H1 (cell line): Measurements from ENCODE around the gene TUBGCP2. TPM values are rescaled to one million over a fixed set of nuclear protein-coding genes. Genes with fewer than 3 reads are reported as not detected.

ENCODE experiments used
- BACH1 ChIP-seq: IDR thresholded peaks from 2 replicates; pipeline ENCODE4 v1.6.1; 2012; ENCODE audit warnings: low read length, improper control_type of control experiment
- CHD1 ChIP-seq: IDR thresholded peaks from 2 replicates; pipeline ENCODE4 v1.6.1; 2012; ENCODE audit warnings: low read depth, low read length, improper control_type of control experiment
- EGR1 ChIP-seq: IDR thresholded peaks from 2 replicates; pipeline ENCODE4 v1.6.1; 2011; ENCODE audit warnings: low read depth, low read length, borderline replicate concordance
- PHF8 ChIP-seq: fragments of 200-600 bp; sonication (generic); conservative IDR thresholded peaks from 2 replicates; pipeline ENCODE4 v1.7.1; 2012; ENCODE audit warnings: low read depth, mild to moderate bottlenecking, inconsistent platforms, low read length, moderate library complexity
- POLR2AphosphoS5 ChIP-seq: IDR thresholded peaks from 2 replicates; pipeline ENCODE4 v1.6.1; 2011; ENCODE audit warnings: low read depth, low read length
- RBBP5 ChIP-seq: IDR thresholded peaks from 2 replicates; pipeline ENCODE4 v1.7.1; 2012; ENCODE audit warnings: low read depth, mild to moderate bottlenecking, inconsistent platforms, low read length, moderate library complexity, borderline replicate concordance
- SAP30 ChIP-seq: fragments of 300-600 bp; sonication (generic); IDR thresholded peaks from 2 replicates; pipeline ENCODE4 v1.7.1; 2012; ENCODE audit warnings: low read length, moderate library complexity, mild to moderate bottlenecking, inconsistent platforms; ENCODE audit not compliant: insufficient read depth, insufficient replicate concordance
- SIX5 ChIP-seq: IDR thresholded peaks from 2 replicates; pipeline ENCODE4 v1.6.1; 2011; ENCODE audit warnings: mild to moderate bottlenecking, low read depth, low read length
- SP2 ChIP-seq: IDR thresholded peaks from 2 replicates; pipeline ENCODE4 v1.6.1; 2012; ENCODE audit warnings: mild to moderate bottlenecking, low read length, inconsistent platforms
- SP4 ChIP-seq: IDR thresholded peaks from 2 replicates; pipeline ENCODE4 v1.6.1; 2012; ENCODE audit warnings: low read length, inconsistent platforms
- TAF1 ChIP-seq: IDR thresholded peaks from 2 replicates; pipeline ENCODE4 v1.6.1; 2011; ENCODE audit warnings: mild to moderate bottlenecking, low read depth, low read length
- YY1 ChIP-seq: IDR thresholded peaks from 2 replicates; pipeline ENCODE4 v1.6.1; 2011; ENCODE audit warnings: low read depth, mild to moderate bottlenecking, low read length
- polyA plus RNA-seq, 7 experiments: library from polyadenylated mRNA; depleted of rRNA in 3 of 7; stranded (reverse) in 5 of 7; unstranded in 2 of 7; fragments of >200 nt in 5 of 7; fragments of 200-250 nt in 2 of 7; gene quantifications; 1 replicate in 5 of 7; 2 replicates in 1 of 7; 4 replicates in 1 of 7; pipeline versions ENCODE4 v1.2.1 to v1.2.3, GENCODE V29; 2011 to 2013; ENCODE audit warnings: missing spikeins in 2 of 7, mixed read lengths in 2 of 7
- total RNA-seq: library from RNA; stranded (reverse); fragmentation: NEBNext Ultra II Directional; extraction: Animal tissue kit (Norgen Biotek cat#: 25700); gene quantifications from 2 replicates; pipeline ENCODE4 v1.2.1, GENCODE V29; 2021
- TF ChIP-seq, protein P1 (sequence below): IDR thresholded peaks from 2 replicates; pipeline ENCODE4 v1.6.1; 2012; ENCODE audit warnings: low read length, inconsistent platforms

TUBGCP2 gene
- total and polyA plus RNA-seq, 2 of the 8 experiments (the other 6 are each of a cell fraction or from before 2014, with no cell fraction given) = 34.9 to 51.9 TPM

DNA sequence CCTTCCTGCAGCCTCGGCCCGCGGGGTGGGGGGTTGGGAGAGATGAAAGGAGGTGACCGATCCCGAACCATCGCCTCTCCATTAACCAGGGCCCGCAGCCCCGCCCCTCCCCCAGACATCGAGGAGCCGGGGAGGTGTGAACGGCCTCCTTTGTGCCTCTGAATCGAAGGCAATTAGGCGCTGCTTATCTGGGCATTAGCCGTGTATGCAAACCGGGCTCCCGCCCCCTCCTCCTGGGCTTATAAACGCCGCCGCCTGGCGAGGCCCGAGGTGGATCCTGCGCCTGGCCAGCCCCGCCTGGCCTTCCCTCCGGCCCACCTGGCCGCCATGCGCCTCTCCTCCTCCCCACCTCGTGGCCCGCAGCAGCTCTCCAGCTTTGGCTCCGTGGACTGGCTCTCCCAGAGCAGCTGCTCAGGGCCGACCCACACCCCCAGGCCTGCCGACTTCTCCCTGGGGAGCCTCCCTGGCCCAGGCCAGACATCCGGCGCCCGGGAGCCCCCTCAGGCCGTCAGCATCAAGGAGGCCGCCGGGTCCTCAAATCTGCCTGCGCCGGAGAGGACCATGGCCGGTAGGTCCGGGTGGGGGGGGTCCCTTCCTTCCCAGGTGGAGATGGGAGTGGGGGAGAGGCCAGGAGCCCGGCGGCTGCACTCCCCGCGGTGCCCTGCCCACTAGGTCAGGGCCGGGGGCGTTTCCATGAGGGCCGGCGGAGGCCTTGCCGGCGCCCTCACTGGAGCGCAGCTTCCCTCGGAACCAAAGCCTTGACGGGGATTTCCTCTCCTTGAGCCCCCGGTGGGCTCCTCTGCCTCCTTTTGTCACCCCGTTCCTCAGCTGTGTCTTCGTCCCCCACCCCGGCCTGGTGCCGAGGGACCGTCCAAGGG is 70.8 kb downstream of the TUBGCP2 start, which contains the start of gene VENTX (continued):
- TF ChIP-seq, protein P1, sequence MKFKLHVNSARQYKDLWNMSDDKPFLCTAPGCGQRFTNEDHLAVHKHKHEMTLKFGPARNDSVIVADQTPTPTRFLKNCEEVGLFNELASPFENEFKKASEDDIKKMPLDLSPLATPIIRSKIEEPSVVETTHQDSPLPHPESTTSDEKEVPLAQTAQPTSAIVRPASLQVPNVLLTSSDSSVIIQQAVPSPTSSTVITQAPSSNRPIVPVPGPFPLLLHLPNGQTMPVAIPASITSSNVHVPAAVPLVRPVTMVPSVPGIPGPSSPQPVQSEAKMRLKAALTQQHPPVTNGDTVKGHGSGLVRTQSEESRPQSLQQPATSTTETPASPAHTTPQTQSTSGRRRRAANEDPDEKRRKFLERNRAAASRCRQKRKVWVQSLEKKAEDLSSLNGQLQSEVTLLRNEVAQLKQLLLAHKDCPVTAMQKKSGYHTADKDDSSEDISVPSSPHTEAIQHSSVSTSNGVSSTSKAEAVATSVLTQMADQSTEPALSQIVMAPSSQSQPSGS = no peak
- TF ChIP-seq SAP30 (no peak), POLR2AphosphoS5 (no peak), CHD1 (no peak), TAF1 (0 out of 2 replicates have a peak, but pooled peaks have one; percentile 21), SP4 (no peak), SP2 (no peak), EGR1 (no peak), YY1 (no peak), PHF8 (0 out of 2 replicates have a peak, but pooled peaks have one; percentile 13), RBBP5 (no peak), SIX5 (no peak), BACH1 (no peak)
